Dedifferentiated amniotic fluid mesenchymal stem cell (primary cell): Measurements from ENCODE around the gene CNTN4.

Experiments used
- DNase-seq: peaks from one replicate; pipeline ENCODE4 v3.0.0-alpha.2; 2016; ENCODE audit errors: extremely low spot score

Gene CNTN4

GRCh38 chr3:2589336-2589969, 490.8 kb downstream of the CNTN4 start:
- DNase-seq = no peak

DNA sequence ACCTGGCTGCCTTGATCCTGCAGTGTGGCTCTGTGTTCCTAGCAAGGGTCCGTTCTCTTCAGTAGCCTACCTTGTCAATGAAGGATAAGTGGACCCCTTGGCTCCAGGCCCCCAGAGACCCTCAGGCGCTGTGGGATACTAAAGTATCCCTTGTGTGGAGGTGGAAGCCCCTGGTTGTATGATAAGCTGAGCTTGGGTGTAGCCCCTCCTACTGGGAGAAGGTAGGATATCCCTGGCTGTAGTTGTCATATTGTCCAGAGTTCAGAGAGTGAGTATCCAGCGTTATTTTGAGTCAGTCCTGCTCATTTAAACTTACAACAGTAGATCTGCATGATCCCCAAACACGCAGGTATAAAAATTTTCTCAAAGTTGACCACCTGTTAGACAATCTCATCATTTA, 496.8 kb downstream of the CNTN4 start:
- no peak for DNase-seq

DNA sequence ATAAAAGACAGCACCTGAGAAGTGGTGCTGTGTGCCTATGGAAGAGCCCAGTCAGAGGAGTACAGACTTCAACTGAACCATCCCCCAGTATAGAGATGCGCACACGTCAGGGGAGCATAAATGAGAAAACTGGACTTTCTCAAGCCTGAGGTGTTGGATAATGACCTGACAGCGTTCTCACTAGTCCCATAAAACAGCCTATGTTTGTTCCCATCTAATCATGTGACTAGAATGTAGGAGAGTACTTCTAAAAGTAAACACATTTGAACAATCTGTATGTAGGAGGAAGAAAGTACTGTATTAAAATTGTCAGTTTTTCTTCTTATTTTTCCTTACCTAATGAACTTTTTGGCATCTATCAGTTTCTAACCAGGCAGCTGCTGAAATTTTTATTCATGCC, 498.9 kb downstream of the CNTN4 start:
- no peak for DNase-seq

GRCh38 chr3:2599471-2599870, 500.8 kb downstream of the CNTN4 start:
- DNase-seq = no peak

DNA sequence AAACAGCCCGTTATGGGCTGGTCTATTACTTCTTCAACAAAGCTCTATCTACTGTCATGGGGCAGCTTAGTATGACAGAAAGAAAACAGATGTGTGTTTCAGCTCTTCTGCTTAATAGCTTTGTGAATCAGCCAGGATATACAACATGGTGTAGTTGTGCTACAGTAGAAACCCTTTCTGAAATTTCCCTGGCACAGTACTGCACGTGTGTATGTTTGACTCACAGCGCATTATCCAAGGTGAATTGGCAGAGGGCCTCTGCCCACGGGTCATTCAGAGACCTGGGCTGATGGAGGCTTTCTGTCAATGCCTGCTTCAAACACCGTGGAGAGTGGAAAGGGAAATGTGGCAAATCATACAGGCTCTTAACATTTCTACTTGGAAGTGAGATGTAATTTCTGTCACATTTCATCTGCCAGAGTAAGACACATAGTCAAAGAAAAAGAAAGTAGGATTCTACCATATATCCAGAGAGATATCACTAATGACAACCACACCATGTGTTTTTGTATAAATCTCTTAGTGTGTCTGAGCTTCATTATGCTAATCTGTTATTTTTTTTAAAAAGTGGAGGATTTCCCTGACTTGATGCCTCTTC, 505.1 kb downstream of the CNTN4 start:
- DNase-seq = no peak

DNA sequence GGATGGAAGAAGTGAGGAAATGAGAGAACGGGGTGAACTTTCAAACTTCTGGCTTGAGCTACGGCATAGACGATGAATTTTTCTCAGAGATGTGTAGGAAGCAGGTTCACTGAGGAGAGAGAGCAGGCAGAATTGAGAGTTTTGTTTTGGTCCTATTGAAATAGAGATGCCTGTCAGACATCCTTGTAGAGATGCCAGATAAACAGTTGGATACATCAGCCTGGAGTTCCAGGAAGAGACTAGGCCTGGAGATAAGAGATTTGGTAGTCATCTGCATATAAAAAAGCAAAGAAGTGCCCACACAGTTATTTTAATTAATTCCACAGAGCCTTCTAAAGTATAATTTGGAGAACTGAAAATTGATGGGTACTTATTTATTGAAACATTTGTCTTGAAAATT, 515.9 kb downstream of the CNTN4 start:
- no peak for DNase-seq

GRCh38 chr3:2615080-2615479, 516.4 kb downstream of the CNTN4 start:
- DNase-seq = no peak

DNA sequence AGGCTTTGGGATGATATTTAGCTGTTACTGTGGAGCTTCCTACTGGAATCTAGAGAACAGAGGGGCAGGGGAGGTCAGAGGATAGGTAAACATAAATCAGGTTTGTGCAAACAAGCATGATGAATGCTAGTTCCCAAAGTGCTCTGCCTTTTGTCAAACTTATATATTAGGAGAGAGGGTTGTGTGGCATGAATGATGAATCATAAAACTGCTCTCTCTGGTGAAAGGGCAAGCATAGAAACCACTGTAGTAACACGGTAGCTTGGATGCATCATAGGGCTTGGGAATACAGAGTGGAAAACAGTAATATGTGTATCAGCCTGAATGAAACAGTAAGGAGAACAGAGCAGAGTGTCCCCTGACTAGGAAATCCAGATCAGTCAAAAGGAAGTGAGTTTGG, 524.8 kb downstream of the CNTN4 start:
- no peak for DNase-seq

- DNase-seq = no peak
Measured at GRCh38 chr3:2628117-2628516, 529.5 kb downstream of the CNTN4 start.

GRCh38 chr3:2635511-2635910, 536.8 kb downstream of the CNTN4 start:
- no peak for DNase-seq

GRCh38 chr3:2643606-2644005, 544.9 kb downstream of the CNTN4 start:
- no peak for DNase-seq

DNA sequence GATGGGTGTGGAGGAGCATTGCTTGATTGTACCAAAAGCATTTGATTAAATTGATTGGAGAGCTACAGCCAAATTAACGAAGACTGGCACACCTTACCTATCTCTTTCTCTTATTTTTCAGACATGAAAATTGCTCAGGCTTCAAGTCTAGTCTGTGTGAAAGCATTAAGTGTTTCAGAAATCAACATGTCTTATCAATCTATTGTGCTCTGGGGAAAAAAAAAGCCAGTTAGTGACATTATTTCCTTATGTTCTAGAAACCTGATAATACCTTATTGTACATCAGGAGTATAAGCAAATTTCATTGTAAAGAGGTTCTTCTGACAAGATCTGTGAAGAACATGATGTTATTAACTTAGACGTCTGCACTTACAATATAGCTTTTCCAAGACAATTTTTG, 546.3 kb downstream of the CNTN4 start:
- DNase-seq = no peak

DNA sequence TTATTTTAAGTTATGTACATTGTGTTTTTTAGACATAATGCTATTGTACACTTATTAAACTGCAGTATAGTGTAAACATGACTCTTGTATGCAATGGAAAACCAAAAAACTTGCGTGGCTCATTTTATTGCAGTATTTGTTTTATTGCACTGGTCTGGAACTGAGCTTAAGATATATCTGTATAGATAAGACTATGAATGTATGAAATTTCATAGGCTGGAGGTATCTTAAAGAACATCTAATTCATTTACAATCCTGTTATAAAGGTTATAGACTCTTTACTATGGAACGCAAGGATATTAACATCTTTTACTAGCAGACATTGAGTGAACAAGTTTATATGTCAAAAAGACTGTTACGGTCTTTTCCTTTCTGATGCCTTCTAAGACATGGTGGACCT, 552.1 kb downstream of the CNTN4 start:
- no peak for DNase-seq

DNA sequence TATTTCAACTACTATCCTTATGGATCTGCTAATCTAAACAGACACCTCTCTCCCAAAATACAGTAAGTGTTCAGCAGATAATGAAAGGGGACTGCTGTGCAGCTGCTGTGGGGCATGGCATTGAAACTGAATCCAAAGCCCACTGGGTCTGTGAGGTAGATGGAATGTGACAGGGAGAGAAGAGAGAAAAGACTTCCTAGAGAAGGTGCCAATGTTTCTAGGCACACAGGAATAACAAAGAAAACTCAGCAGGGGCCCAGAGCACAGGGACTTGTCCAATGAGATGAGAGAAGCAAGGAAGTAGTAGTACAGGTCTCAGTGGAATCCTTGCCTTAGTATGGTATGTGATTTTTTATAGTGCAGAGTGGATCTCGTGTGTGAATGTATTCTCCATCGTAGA, 553.7 kb downstream of the CNTN4 start:
- DNase-seq = no peak

- no peak for DNase-seq
Measured at GRCh38 chr3:2653706-2654105, 555.0 kb downstream of the CNTN4 start.

GRCh38 chr3:2655229-2655701, 556.6 kb downstream of the CNTN4 start:
- no peak for DNase-seq

DNA sequence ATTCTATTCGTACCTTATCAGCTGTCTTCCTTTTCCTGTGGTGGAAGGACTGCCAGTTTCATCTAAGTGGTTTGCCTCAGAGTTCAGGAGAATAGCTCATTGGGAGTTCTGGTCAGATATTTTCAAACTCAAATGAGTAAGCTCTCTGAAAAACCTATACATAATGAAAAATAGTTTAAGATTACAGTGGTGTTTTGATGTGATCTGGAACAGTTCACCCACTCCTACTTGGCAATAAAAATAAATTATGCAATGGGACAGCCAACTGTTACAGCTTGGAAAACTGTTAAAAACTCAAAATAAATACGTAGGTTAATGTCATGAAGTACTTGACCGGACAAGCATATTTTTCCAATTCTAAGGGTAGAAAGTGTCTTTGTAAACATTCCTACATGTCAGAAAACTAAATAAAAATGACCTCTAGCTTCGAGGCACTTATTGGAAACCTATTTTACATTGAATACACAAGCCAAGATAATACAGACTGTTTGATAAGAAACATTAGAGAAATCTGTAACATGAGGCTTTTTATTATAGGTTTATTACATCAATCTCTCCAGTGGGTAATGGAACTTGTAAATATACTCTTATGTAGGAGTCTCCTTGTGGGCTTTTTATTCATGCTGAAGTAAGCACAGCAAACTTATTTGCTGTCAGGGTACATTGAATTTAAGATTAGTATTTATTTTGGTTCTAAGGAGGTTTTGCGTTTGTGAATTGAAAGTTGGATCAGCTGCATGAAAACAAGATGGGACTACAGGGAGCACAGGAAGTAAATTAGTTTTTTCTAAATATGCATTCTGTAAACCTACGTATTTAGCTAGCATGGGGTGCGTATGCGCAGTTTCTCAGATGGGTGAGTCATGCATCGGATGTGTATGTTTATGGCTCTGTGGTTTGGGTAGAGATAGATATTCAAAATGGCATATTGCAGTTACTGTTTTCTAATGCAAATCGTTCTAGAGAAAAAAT, 558.4 kb downstream of the CNTN4 start:
- no peak for DNase-seq

GRCh38 chr3:2657971-2658370, 559.3 kb downstream of the CNTN4 start:
- DNase-seq = no peak

GRCh38 chr3:2659896-2660295, 561.2 kb downstream of the CNTN4 start:
- no peak for DNase-seq

DNA sequence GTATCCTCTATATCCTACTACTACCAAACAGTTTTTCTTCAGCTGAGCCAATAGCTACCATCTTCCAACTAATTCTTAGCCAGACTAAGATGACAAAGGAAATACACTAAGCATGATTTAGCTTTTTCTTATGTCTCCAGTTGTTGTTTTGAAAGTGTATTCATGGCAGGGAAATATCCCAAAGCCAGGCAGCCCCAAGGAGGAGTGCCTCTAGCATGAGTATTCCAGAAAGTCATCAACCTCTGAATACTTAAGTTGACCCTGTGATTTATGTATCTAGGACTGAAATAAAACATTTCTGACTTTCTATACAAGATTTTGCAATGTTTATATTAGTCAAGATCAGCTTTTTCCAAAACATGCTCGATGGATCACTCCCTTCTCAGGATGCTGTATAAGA, 562.4 kb downstream of the CNTN4 start:
- DNase-seq = no peak

GRCh38 chr3:2677501-2677900, 578.8 kb downstream of the CNTN4 start:
- no peak for DNase-seq

DNA sequence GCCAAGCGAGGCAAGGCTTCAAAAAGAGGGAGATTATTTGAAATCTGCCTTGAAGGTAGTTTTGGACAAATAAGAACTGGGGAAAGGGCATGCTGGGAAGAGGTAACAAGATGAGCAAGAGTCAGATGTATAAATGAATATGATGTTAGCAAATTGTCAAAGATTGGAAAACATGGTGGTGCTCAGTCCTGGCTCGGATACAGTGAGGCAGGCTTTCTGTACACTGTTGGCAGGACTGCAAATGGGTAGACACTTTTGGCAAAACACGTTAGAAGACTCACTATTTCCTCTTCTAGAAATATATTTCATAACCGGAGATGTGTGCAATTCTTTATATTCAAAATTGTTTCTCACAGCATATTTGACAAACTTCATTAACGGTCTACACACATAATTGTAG, 581.6 kb downstream of the CNTN4 start:
- no peak for DNase-seq

GRCh38 chr3:2684046-2684445, 585.4 kb downstream of the CNTN4 start:
- DNase-seq = no peak
